ENCODE data around the gene MGAT4A.
"Not testable (repeated sequence)": the region's sequence is repeated elsewhere in the genome, so short reads cannot be mapped to it uniquely, and the experiment has no call there.

Gene MGAT4A

GRCh38 chr2:98608116-98608961, 122.6 kb downstream of the MGAT4A start, which contains the start of the genes COA5 and UNC50:
Gene COA5, minus strand, starts transcription at chr2:98608512. Its CDS starts 107 bp downstream, at chr2:98608405.
Gene UNC50, plus strand, starts transcription at chr2:98608589. Its CDS starts 1,171 bp downstream, at chr2:98609760.
- peak; percentile 23 to 91 (median 80) for DNase-seq

- DNase-seq = no peak
Observed at GRCh38 chr2:98607741-98608115, 123.2 kb downstream of the MGAT4A start.

- no peak for DNase-seq
Observed at GRCh38 chr2:98607104-98607503, 123.8 kb downstream of the MGAT4A start.

DNA sequence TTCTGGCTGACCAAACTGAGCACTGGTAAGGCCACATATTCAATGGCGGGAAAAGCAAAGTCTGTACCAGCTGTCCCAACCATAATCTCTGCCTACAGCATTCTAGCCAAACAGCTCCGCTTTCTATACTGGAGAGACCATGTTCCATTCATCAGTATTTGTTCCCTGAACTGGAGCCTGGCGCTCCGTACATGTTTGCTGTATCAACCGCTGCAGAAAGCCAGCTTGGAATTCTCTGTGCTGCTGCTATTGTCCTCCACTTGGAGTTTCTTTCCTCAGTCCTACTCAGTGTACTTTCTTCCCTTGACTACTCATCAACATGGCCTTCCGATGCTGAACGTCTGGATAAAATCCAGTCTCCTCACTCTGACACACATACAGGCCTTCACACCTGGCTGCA, 124.5 kb downstream of the MGAT4A start:
- no peak for DNase-seq

- no peak for DNase-seq
Observed at GRCh38 chr2:98605076-98605475, 125.9 kb downstream of the MGAT4A start.

- no peak for DNase-seq
Observed at GRCh38 chr2:98604547-98604946, 126.4 kb downstream of the MGAT4A start.

DNA sequence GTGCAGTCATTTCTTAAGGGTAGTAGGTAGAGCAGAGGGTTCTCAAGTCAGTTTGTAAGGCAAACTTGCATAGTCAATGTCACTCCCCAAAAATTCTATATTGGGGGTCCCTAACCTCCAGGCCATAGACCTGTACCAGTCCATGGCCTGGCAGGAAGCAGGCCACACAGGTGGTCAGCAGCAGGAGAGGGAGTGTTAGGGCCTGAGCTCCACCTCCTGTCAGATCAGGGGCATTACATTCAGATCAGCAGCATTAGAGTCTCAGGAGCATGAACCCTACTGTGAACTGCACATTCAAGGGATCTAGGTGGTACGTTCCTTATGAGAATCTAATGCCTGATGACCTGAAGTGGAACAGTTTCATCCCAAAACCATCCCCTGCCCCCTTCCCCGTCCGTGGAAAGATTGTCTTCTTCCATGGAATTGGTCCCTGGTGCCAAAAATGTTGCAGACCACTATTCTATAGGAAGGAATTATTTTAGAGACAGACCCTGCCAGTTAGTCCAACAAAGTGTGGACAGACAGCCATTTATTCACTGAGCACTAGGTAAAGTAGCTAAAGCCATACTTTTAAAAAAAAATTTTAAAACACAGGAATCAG, 129.3 kb downstream of the MGAT4A start:
- DNase-seq = peak in 1 of 56 donors; percentile 11

GRCh38 chr2:98598781-98599428, 132.0 kb downstream of the MGAT4A start:
- no peak for DNase-seq

- not testable (repeated sequence) for DNase-seq
Observed at GRCh38 chr2:98594665-98595064, 136.3 kb downstream of the MGAT4A start.

DNA sequence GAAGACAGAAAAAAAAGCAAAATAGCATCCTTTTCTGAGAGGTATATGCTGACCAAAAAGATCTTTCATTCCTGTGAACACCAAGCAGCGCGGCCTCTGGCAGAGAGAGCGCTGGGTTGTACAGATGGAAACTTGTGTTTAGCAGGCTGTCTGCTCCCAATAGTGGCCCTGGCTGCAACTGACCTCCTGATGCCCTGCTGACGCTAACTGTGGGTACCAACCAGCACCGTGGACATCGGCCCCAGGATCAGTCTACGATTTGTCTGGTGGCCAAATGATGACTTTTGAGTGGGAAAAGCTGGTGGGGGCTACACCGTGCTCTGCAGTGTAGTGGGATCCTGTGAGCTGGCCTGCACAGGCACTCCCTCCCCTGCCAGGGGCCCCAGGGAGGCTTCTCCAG, 138.4 kb downstream of the MGAT4A start:
- no peak for DNase-seq

DNA sequence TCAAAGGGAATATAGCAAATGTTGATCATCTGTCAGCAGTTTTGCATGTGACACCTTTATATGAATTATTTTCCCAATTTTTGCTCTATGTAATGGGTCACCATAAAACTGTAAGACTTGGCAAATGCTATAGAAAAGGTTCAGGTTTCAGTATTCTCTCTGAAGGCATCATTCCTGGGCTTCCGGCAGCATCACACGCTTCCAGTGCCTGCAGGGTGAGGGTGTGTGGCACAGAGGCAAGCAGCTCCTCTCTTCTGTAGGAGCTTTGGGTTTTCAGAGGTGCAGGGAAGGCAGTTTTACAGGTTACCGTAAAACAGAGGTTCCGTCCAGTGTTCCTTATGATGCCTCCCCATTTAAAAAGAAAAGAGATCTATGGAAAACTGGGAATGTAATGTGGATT, 141.4 kb downstream of the MGAT4A start:
- DNase-seq = no peak

DNA sequence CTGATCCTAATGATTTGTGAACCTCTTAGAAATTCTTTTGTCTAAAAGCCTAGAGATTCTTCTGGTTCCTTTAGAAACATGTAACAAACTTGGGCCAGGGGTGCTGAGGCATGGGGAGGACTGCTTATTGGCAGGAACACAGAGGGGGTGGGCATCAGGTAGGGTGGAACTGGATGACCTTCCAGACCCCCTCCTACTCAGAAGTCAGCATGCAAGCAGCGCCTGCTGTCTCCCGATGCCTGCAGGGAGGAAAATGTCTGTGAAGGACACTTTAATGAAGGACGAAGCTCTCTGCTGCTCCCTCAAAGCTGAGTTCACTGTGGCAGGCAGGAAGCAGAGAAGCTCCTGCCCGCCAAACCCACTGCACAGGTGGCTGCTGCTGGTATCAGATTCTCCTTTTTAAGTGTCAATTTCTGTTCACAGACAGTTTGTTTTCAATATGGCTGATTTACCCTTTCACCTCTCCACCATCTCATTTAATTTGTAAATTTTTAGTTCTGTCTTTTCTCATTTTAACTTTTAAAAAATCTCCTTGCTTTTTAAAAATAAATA, 142.0 kb downstream of the MGAT4A start:
- no peak for DNase-seq

- peak in 5 of 56 donors; percentile 9 to 43 (median 19) for DNase-seq
Observed at GRCh38 chr2:98586551-98587140, 144.3 kb downstream of the MGAT4A start.

- no peak for DNase-seq
Observed at GRCh38 chr2:98585386-98585785, 145.5 kb downstream of the MGAT4A start.

DNA sequence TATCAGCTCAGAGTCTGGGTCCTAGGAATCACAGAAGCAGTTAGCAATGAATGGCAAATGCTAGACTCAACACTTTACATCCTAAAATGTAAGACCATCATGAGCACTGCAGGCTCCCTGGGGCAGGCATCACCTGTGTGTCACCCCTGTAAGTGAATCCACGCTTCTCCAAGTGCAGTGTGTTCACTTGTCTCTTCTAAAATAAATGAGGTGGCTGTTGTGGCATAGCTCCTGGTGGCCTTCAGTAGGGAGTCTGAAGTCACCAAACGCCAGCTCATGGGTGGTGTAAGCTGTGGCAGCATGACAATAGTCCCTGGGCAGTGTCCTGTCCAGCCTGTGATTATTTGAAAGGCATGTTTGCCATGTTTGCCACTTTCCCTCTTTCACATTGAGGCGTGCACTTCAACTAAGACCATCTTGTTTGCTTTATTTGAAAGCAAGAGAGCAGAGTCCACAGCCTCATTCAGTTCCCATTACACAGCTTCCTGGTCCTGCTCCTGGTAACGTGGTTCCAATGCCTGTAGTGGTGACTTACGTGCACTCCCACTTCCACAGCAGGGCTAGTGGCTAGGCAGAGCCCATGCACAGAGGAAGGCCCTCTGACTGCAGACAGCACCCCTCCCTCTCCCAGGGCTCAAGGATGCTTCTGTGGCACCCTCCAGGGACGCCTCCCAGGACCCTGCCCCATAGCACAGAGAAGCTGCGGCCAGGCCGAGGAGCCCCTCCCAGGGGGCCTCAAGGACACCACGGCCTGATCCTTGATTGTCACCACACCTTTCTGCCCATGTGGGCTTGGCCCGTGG, 146.9 kb downstream of the MGAT4A start:
- no peak for DNase-seq

DNA sequence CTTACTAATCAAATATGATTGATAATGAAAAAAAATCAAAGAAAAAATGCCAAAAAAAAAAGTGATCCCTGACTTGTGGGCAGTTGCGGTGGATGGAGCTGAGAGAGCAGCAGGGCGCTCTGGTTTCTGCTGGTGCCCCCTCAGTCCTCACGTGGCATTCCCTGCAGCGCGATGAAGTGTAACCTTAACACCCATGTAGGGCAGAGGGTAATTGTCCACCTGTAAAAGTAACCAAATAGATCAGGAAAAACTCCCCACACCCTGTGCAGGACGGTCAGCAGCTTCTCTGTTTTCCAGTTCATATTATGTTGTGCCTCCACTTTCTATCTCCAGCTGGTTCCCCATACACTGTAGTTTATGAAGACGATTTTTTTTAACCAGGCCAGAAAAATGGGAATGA, 147.7 kb downstream of the MGAT4A start:
- DNase-seq = no peak

- DNase-seq = no peak
Observed at GRCh38 chr2:98582523-98582922, 148.4 kb downstream of the MGAT4A start.

DNA sequence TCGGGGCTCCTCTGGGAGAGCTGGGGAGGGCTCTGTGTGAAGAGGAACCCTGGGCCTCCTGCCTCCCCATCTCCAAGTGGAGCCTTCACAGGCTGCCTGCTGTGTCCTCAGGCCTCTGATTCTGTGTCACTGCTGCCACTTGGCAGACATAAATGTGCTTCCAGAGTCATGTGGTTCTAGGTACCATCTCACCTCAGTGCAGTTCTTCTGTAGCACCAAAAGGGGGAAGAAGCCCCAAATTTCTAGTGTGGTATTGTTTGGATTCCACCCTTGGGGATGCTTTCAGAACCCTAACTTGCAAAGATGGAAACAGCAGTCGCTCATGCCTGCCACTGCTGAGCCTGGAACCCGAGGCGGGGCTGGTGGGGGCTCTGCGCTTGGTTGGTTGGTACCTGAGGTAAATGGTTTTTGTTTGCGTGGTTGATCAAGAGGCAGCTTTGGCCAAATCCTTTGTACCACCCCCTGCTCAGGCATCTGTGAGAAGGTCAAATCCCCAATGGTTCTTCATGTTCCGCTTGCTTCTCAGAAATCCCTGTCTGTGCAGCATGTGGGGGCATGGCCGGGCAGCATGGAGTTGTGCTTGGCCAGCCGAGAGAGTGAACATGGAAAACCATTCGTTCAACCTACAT, 150.2 kb downstream of the MGAT4A start:
- DNase-seq = no peak

GRCh38 chr2:98579926-98580325, 151.0 kb downstream of the MGAT4A start:
- no peak for DNase-seq

DNA sequence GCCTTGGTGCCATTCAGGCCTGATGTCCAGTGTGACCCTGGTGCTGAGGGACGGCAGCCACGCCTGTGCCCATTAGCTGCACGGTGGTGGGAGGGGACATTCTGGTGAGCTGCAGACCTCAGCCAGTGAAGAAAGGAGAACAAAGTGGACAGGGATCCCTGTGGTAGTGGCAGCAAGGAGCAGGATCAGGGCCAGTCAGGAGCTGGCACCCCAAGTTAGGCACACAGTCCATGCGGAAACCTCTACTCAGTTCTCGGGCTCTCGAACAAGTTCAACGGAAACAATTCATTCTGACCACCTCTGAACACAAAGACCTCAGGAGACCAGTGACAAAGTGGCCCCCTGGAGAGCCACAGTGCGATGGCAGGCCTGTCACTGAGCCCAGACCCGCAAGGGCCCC, 152.7 kb downstream of the MGAT4A start:
- no peak for DNase-seq

Data from nucleus accumbens (tissue), 56 donors.